ENCODE data around the gene PAGE1.
"Not testable (repeated sequence)": the region's sequence is repeated elsewhere in the genome, so short reads cannot be mapped to it uniquely, and the experiment has no call there.

Gene PAGE1

GRCh38 chrX:49695276-49696180, at the start of gene PAGE1:
TSS of gene PAGE1 (minus strand) at chrX:49695984. CDS start at chrX:49694770, 1,214 bp downstream.
- DNase-seq = no peak

DNA sequence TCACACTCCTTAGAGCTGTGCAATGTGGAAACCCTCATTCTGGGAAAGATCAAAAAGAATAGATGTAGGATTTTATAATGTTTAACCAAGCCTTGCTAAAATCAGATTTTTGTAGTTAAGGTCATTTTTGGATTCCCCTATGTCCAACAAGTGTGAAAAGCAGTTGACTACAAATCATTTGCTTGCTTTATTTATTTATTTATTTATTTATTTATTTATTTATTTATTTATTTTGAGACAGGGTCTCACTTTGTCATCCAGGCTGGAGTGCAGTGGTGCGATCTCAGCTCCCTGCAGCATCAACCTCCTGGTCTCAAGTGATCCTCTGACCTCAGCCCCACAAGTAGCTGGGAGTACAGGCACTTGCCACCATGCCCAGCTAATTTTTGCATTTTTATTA, 45.7 kb upstream of the PAGE1 start:
- not testable (repeated sequence) for DNase-seq

GRCh38 chrX:49727847-49728246, 32.1 kb upstream of the PAGE1 start:
- DNase-seq = no peak

DNA sequence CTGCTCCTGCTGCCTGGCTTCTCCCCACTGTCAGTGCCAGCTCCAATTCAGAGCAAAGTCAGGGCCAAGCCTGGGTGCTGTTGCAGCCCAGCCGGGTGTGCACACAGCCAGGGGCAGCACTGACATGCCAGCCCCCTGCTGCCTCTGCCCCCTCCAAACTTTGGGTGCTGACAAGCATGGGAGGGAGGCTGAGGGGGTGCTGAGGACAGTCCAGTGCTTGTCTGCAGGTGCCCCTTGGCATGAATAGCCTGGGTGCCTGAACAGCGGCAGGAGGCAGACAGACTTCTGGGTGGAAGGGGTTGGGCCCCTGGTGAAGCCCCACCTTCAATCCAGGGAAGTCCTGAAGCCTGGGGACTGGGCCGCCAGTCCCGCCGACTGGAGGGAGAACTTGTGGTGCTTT, 31.2 kb upstream of the PAGE1 start:
- DNase-seq = no peak

DNA sequence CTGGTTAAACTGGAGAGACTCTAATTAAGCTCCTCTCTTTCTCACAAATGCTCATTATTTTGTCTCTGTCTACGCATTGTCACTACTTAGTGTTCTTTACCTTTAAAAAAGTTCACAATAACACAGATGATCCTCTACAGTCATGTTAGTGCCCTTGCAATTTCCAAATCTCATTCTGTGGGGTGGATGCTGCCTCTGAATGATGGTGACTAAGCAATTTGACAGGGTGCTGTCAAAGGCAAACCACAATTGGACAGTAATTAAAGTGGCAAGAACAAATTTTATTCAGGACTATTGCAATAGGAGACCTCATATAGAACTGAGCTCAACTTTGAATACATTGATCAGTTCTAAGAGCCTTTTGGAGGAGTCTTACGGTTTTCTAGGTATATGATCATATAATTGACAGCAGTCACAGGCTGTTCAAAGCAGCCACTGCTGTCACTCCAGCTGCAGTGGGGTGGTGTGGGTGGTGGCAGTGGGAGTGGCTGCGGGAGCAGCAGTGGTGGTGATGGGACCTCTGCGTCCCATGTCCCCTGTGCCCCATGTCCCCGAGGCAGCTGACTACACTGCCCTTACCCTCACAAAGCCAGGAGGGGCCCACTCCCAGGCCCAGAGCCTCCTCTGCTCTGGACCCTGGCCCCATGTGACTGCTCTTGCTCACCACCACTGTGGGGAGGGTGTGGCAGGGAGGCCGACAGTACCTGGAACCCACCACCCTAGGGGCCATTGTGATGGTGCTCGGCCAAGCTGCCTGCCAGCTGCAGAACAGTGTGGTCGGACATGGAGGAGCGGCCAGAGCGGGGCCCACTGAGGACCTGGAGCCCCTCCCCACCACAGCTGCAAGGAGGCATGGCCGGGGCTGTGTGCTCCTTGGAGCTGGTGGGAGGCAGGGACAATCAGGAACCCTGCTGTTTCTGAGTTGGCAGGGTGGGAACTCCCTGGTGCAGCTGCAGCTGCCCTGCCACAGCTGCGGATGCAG, 30.4 kb upstream of the PAGE1 start:
- DNase-seq = peak; percentile 43

DNA sequence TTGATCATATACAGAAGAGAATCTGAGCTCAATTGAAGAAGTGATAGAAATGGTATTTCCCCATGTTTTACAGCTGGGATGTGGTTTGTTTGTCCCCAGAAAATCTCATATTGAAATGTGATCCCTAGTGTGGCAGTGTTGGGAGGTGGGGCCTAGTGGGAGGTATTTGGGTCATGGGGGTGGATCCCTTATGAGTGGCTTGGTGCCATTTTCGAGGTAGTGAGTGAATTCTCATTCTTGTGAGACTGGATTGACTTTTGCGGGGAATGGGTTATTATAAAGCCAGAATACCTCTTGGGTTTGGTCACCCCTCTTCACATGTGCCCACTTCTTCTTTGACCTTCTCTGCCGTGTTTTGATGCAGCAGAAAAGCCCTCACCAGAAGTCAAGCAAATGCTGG, 29.6 kb upstream of the PAGE1 start:
- no peak for DNase-seq

DNA sequence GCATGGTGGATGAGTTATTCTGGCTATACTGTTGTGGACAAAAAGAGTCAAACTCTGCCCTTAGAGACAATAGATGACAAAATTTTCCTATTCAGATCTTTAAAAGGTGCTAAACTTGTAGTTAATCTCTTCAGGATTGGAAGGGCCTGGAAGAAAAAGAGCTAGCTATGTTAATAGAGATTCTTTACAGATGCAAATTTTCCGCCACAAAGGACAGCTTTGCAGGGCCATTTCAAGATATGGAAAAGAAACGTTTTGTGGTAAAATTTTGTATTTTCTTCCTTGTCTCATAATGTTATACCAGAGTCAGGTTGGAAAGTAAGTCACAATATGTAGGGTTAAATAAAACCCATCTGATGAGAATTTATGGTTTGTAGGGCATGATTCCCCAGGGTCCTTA, 24.3 kb upstream of the PAGE1 start:
- not testable (repeated sequence) for DNase-seq

DNA sequence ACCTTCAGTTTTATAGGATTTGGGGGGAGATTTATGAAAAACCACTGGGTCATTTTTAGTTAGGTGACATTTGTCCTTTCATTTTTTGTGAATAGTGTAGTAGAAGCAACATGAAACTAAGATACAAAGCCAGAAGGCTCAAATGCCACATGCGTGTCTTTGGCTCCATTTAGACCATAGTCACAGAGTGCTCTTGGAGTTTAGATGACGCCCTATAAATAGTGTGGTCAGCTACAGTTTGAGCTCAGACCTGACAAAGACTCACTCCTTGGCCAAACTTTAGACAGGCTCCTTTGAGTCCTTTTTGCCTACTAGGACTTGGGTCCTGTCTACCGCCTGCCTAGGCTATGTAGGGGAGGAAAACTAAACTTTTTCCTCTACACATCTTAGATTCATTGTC, 16.8 kb upstream of the PAGE1 start:
- DNase-seq = no peak

- no peak for DNase-seq
These were observed 15.0 kb upstream of the PAGE1 start for GRCh38 chrX:49710744-49711319.

DNA sequence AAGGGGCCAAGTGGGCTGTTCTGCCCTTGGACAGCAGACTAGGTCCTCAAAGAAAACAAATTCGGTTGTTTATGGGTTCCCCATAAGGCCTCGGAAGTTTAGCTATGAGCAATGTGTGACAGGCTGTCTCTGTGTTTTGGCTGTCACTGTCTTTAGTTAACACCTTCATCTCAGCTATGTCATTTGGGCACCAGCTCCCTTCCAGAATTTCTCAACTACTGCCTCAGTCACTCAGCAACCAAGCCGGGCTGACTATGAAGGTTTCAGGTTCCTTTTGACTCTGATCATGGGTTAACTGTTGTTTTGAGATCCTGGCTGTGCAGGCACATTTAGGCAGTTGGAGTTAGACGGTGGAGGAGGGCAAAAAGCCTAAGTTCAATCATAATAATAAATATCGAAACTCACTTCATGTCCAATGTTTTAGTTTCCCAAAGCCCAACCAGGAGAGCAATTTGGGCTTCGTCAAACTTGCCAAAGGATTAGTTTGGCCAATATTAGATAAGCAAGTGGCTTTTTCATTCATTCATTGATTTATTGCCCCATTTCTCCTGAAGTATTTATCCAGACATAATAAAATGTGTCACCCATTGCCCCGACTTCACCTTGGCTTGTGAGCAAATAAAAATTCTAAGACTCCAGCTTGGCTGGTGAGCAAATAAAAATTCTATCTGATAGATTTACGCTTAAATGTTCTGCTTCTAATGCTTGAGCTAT, 9.1 kb upstream of the PAGE1 start:
- no peak for DNase-seq

GRCh38 chrX:49701933-49702332, 6.1 kb upstream of the PAGE1 start:
- no peak for DNase-seq

- DNase-seq = no peak
These were observed 5.5 kb upstream of the PAGE1 start for GRCh38 chrX:49701323-49701722.

DNA sequence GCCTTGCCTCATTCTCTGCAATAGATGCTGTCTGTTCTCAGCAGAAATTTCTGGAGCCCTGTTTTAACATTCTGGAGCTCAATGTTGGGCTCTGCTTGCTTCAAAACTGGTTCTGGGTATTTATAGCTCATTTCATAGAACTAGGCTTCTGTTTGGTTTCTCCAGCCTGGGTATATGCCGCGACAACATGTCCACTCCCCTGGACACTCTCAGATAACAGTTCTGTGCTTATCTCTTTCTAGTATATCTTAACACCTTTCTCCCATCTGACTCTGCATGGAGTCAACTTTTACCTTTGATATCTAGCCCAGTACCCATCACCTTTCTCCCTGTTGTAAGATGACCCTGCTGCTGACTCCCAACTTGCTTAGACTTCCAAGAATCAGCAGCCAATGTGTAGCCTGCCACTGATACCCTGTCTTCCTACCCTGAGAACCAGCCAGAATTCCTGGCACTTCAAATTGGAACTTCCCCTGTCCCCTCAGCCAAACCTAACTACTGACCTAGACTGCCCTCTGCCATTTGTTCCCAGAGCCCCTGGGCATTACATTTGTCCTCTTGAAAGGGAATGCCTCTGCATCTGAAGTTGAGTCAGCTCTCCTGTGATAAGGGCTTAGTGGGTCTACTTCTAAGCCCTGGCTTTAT, 20.6 kb downstream of the PAGE1 start:
- DNase-seq = no peak

DNA sequence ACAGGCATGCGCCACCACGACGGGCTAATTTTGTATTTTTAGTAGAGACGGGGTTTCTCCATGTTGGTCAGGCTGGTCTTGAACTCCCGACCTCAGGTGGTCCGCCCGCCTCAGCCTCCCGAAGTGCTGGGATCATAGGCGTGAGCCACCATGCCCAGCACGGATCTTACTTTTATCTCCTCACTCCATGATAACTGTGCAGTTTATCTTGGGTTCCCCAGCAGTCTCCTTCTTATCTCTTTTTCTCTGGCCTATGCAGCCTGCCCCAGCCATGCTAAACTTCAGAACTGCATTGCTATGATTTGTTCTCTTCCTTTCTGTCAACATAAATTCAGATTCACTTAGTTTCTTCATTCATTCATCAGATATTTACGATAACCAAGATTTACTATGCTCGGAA, 22.4 kb downstream of the PAGE1 start:
- DNase-seq = peak; percentile 8

GRCh38 chrX:49664824-49665223, 31.0 kb downstream of the PAGE1 start:
- no peak for DNase-seq

- no peak for DNase-seq
These were observed 33.9 kb downstream of the PAGE1 start for GRCh38 chrX:49661881-49662280.

DNA sequence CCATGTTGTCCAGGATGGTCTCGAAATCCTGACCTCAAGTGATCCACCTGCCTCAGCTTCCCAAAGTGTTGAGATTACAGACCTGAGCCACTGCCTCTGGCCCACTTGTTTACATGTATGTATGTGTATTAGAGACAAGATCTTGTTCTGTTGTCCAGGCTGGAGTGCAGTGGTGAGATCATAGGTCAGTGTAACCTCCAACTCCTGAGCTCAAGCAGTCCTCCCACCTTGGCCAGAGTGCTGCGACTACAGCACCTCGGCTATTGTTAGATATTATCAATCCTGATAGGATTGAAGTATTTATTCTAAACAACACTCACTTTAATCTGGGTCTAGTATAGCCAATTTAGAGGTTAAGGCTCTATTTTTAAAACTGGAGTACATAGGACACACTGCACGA, 36.0 kb downstream of the PAGE1 start:
- no peak for DNase-seq

DNA sequence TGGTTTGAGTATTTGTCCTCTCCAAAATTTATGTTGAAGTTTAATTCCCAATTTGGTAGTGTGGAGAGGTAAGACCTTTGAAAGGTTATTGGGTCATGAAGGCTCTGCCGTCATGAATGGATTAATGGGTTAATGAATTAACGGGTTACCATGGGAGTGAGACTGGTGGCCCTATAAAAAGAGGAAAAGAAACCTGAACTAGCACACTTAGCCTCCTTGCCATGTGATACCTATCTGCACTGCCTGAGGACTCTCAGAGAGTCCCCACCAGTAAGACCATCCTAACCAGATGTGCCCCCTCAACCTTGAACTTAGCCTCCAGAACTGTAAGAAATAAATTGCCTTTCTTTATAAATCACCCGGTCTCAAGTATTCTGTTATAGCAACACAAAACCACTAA, 39.3 kb downstream of the PAGE1 start:
- no peak for DNase-seq

DNA sequence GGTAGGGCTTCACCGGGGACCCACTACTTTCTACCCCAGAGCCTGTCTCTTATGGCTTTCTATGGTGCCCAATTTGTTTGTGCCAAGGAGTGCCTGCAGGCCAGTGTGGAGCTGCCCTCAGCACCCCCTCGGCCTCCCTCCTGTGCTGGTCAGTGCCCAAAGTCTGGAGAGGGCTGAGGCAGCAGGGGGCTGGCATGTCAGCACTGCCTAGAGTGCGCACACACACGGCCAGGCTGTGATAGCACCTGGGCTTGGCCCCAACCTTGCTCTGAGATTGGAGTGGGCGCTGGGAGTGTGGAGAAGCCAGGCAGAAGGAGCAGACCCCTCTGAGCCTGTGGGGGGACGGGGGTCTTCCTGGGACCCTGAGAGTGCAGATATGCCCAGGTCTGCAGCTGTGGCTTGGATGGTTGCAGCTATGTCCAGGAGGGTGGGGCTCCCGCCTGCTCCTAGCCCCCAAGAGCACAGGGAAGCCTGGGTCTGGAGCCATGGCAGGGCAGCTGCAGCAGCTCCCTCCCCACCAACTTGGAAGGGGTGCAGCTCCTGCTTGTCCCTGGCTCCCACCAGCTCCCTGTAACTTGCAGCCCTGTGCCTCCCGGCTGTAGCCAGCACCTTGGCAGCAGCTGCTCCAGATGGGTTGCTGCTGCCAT, 50.7 kb downstream of the PAGE1 start:
- no peak for DNase-seq

Data from hematopoietic multipotent progenitor cell treated with erythropoietin and hydrocortisone succinate and interleukin-3 and kit ligand, for 4 days (in vitro differentiated cells).